Muscle of arm (tissue), 12 donors: Measurements from ENCODE around the gene LUM. TPM values are rescaled to one million over a fixed set of nuclear protein-coding genes. Genes with fewer than 3 reads are reported as not detected.
"Not testable (repeated sequence)": the region's sequence is repeated elsewhere in the genome, so short reads cannot be mapped to it uniquely, and the experiment has no call there.

ENCODE experiments used
- DNase-seq: peaks from one replicate; pipeline ENCODE4 v3.0.0-alpha.2; 2013
- polyA plus RNA-seq, 12 donors: library from polyadenylated mRNA; unstranded; fragments of 120-200 nt; gene quantifications; one replicate each; pipeline ENCODE4 v1.2.1, GENCODE V29; 2013; ENCODE audit not compliant: insufficient read length in 12 of 12

The LUM gene
- polyA plus RNA-seq, 12 donors: 476 to 1,257 (median 672) TPM

- no peak for DNase-seq
Measured at GRCh38 chr12:91119089-91119488, 7.8 kb upstream of the LUM start.

DNA sequence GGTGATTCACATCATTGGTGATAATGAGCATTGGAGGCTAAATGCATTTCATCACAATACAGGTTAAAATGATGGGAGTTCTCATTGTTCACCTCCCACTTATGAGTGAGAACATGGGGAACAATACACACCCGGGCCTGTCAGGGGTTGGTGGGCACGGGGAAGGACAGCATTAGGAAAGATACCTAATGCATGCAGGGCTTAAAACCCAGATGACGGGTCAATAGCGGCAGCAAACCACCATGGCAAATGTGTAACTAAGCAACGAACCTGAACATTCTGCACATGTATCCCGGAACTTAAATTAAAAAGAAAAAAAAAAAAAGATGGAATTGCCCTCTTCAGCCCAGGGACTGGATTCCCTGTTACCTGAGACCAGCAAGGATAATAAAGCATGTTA, 2.3 kb upstream of the LUM start:
- no peak for DNase-seq

DNA sequence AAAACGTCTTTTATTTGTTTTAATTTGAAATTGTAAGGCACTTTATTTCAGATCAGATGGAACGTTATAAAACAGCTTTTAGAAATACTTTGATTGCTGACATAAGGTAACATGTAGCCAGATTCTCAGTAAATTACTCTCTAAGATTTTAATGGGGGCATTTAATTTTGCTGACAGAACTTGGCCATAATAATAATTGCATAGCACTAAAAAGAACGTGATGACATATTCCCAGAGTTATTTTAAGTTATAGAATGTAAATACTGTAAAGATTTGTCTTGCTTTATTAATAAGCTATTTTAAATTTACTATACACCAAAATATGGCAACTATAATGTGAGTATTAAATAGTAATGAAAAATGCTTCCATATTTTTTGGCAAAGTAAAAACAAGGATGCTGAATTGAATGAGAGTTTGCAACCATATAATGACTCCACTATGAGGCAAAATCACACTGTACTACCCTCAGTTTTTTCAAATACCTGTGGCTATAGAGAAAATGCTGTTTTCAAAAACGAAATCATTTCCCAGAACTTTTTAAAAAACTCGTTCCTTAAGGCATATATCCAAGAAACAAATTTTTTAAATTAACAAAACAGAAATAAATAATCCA, 876 bp downstream of the LUM start:
- no peak for DNase-seq

DNA sequence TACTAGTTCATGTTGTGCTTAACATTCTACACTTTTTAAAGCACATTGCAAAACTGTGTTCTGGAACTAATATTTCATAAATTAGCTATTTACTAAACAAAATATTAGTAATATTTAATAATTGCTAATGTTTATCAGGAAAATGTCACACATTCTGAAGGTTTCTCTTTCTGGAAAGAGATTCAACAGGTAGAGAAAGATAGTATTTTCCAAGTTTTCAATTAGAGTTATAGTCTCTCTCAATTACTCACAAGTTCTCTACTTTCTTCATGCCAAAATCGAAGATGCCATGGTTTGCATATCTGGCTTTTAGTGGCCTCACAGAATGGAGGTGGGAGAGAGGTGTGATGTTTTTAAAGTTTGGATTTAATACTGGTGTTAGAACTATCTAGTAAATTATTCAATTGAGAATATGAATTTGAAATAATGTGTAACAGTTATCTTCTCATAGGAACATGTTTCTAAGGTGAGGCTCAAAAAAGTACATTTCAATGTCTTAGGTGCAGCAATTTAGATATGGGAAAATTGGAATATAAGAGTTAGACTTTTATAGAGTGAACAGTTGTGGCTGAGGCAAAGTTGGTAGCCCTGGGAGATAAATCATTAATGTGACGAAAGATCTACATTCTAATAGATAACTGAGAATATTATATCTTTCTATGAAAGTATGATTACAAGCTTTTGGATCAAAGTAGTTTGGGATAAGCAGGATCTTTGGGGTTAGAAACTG, 1.5 kb downstream of the LUM start:
- no peak for DNase-seq

GRCh38 chr12:91109148-91109564, 2.1 kb downstream of the LUM start:
- DNase-seq: peak; percentile 90

DNA sequence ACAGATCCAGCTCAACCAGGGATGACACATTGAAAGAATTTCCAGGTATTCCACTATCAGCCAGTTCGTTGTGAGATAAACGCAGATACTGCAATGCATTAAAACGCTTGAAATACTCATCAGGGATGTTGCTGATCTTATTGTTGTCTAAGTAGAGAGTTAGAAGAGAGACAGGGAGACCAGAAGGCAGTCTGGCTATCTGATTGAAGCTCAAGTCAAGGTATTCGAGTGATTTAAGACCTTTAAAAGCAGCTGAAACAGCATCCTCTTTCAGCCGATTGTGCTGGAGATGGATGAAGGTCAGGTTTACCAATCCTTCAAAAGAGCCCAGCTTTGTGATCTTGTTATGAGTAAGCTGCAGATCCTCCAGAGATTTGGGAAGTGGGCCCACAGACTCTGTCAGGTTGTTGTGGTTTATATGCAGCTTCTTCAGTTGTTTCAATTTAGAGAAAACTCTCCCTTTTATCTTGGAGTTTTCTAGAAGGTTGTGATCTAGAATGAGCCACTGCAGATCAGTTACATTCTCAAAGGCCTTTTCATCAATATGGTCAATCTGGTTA, 3.0 kb downstream of the LUM start:
- DNase-seq: no peak

DNA sequence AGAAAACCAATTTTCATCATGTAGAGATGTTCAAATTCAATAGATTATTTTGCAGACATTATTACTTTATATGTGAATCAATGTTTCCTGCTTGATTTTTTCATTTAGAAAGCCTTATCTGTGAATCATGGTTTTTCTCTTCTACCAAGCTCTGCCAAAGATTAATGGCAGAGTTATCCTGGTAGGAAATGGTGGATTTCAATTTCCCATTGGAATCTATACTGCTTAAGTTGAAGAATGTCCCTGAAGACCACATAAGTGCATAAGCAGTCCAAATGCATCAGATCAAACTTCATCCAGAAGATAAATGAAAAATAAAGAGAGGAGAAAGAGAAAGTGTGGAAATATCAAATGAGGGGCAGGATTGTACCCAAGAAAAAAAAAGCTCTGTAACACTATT, 5.0 kb downstream of the LUM start:
- DNase-seq: no peak

GRCh38 chr12:91105807-91106206, 5.5 kb downstream of the LUM start:
- DNase-seq: no peak

DNA sequence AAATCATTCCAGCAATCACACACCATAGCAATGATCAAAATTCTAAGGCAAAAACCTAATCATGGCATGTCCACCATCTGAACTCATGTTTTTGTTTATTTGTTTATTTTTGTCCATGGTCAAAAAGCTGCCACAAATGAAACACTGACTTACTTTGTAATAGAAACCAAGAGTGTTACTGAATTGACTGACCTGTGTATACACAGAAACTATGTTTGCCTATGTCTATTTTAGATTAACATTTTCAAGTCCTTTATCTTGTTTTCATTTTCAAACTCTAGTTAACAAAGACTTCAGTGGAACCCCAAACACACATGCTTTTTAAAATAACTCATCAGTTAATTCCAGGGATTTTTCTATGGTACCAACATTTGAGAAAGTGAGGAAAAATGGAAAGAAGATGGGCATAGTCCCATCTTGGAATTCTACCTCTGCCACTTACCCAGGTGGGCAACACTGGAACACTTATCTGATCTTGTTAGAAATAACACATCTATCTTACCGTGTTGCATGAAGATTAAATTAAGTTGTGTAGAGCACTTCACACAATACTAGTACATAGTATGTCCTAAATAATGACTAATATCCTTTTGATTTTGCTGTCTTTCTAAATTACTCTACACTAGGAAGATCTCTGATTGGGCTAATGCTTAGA, 6.4 kb downstream of the LUM start:
- no peak for DNase-seq

GRCh38 chr12:91103624-91104023, 7.7 kb downstream of the LUM start:
- DNase-seq: no peak

- DNase-seq: no peak
Measured at GRCh38 chr12:91103101-91103500, 8.2 kb downstream of the LUM start.

DNA sequence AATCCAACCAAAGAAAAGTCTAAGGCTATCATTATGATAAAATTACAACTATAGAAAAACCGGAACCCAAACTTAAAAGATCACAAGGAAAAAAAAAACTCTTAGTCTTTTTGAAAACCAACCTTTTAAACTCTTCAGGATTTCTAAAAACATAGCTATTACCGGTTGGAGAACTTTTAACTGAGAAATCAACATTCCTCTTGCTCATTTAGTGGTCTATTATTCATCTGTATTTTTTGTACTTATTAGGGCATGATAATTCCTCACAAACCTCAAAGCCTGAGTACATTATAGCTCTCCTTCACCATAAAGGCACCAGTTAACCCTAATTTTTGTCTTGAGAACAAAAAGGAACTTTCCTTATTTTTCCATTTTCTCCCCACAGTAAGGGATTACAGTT, 10.4 kb downstream of the LUM start:
- DNase-seq: no peak

GRCh38 chr12:91099836-91100235, 11.5 kb downstream of the LUM start:
- DNase-seq: no peak

DNA sequence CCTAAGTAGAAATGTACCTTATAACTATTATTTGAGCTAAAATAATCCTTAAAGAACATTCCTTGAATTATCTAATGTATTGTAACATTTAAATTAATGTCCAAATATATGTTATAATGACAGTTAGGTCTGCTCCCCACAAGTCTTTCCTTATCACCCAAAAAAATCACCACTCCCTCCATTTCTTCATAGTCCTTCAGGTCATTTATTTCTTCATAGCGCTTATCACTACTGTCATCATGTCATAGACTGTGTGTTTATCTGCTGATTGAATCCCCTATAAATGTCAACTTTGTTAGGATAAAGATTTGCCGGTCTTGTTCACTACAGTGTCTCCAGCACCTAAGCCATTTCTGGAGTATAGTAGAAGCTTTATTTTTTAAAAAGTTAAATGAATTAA, 12.0 kb downstream of the LUM start:
- DNase-seq: no peak

DNA sequence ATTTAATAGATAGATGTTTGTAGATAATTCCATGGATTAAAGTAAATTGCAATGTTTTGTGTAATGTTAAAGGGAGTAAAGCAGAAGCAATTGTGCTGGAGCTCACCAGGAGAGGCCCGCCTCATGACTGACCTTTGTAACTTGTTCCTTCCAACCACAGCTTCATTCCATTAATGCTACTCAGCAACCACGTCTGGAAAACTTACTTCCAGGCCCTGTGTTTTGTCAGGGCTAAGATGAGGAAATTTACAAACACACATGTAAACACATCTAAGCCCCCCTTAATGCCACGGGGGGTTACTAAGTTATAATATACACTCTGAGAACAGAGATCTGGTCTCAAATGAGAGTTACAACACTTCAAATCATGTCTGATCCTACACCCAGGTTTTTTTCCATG, 12.4 kb downstream of the LUM start:
- DNase-seq: no peak

DNA sequence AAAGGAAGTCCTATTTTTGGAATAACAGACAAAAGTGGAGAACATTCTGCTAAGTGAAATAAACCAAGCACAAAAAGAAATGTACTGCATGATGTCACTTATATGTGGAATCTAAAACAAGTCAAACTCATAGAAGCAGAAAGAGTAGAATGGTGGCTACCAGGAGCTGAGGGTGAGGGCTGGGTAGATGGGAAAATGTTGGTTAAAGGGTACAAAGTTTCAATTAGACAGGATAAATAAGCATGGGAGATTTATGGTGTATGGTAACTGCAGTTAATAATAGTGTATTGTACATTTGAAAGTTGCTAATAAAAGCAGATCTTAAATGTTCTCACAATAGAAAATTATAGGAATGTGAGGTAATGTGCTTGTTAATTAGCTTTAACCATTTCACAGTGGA, 12.8 kb downstream of the LUM start:
- DNase-seq: no peak

DNA sequence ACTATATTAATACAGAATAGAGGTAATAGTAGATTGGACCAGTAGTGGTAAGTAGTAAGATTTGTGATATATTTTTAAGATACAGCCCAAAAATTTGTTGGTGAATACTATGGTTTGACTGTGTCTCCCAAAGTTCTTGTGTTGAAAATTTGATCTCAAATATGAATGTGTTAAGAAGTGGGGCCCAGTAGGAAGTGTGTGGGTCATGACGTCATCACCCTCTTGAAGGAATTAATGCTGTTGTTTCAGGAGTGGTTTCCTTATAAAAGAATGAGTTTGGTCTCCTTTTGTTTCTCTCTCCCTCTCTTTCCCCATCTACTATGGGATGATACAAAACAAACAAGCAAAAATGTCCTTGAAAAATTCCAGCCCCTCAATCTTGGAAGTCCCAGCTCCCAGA, 16.3 kb downstream of the LUM start:
- DNase-seq: no peak

GRCh38 chr12:91094032-91094662, 17.1 kb downstream of the LUM start:
- DNase-seq: no peak

DNA sequence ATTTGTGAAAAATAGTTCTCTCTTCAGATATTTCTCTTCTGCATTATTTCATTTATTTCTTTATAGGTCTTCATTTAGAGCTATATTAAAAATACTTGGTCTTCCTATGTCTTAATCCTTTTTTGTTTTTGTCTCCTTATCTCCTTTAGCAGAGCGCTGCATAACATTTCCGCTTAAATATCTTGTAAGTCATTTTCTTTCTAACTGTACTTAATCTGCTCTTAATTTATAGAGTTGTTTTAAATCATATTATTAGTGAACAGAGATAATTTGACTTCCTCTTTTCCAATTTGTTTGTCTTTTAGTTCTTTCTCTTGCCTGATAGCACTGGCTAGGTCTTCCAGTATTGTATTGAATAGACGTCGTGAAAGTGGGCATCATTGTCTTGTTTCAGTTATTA, 18.0 kb downstream of the LUM start:
- DNase-seq: no peak

DNA sequence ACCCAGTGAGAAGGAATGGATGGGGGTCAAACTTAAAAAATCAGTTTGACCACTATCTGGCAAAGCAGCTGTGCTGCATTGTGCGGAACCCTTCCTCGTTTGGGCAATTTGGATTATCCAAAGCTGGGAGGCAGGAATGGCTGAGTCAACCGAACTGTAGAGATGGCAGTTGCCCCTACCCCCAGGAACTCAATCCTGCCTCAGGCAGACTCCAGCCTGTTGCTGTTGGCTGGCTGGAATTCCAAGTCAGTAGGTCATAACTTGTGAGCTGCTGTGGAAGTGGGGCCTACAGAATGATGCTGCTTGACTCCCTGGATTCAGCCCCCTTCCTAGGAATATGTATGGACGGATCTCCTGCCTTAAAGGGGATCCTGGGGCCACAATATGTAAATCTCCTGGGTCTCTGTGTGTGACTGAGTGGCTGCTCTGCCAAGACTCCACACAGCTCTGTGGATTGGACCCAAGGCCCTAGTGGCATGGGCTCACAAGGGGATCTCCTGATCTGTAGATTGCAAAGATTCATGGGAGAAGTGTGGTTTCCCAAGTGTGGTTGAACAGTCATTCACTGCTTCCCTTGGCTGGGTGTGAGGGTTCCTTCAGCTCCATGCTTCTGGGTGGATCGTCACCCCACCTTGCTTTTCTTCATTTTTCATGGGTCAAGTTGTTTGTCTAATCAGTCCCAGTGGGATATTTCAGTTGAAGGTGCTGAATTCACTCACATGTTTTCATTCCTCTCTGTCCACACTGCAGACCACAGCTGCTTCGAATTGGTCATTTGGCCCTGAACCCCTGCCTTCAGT, 19.2 kb downstream of the LUM start:
- DNase-seq: no peak

DNA sequence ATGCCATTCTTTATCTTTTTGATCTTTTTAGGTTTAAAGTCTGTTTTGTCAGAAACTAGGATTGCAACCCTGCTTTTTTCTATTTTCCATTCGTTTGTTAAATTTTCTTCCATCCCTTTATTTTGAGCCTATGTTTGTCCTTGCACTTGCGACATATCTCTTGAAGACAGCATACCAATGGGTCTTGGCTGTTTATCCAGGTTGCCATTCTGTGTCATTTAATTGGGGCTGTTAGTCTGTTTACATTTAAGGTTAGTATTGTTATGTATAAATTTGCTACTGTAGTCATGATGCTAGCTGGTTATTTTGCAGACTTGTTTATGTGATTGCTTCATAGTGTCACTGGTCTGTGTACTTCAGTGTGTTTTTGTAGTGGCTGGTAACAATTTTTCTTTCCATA, 21.3 kb downstream of the LUM start:
- not testable (repeated sequence) for DNase-seq

DNA sequence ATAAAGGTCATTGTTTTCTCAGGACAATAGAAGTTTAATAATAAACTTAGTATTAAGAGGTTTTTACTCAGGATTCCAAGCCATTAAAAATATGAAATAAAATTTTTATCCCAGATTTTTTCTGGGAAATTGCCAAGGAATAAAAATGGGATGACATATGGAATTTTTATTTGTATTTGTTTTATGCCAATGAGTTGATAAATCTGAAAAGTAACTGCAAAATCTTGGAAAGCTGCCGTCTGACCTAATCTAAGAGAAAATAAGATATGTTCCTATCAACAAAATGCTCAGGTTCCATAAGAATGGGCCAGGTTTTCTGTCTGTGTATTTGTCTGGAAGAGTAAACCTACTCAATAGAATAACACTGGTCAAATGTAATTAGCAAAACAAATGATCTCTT, 31.3 kb downstream of the LUM start:
- no peak for DNase-seq
